Measurements from ENCODE around the gene VWA7.

GRCh38 chr6:31799781-31800180 is 22.7 kb upstream of the VWA7 start:
- TF ChIP-seq CTCF (IDR thresholded peaks at IDR 0.05) (no peak), POLR2A (IDR thresholded peaks at IDR 0.05) (no peak)
